ENCODE measurements around the gene KCP. TPM values are rescaled to one million over a fixed set of nuclear protein-coding genes. Genes with fewer than 3 reads are reported as not detected.

Gene KCP
- polyA plus RNA-seq, 1 of the 3 experiments (the other 2 are of a cell fraction), result not detected

GRCh38 chr7:128948312-128948973 is 37.9 kb upstream of the KCP start:
- Histone ChIP-seq H3K27me3 (ENCODE audit: insufficient read depth) (no peaks in the 10 kb centered on the region), H3F3A (replicated peaks; ENCODE audit: insufficient read depth) (no peaks in the 10 kb centered on the region), H4K20me1 (ENCODE audit: insufficient read depth) (no peaks in the 10 kb centered on the region), H3K4me3 (ENCODE audit: low read depth in 2 of 2, low read length in 1 of 2) (no peak overlapping the region), H3K4me2 (no peak overlapping the region), H2AFZ (ENCODE audit: low read depth) (no peak overlapping the region), H3K9ac (no peak overlapping the region), H3K9me2 (no peaks in the 10 kb centered on the region), H3K4me1 (ENCODE audit: control insufficient read depth in 1 of 2, insufficient read depth in 2 of 2, low read depth in 1 of 2, low read length in 1 of 2) (peaks cover 0 to 31% of the 10 kb centered on the region in 2 experiments; a peak in 2 of 4 replicates), H3K36me3 (replicated peaks in 1 of 2; ENCODE audit: control insufficient read depth in 1 of 2, insufficient read depth in 2 of 2, low read length in 1 of 2) (peaks cover 19 to 28% of the 10 kb centered on the region in 2 experiments), H3K9me3 (no peaks in the 10 kb centered on the region), H3K27ac (ENCODE audit: low read depth in 2 of 2, low read length in 1 of 2) (no peak overlapping the region; a peak in 1 of 4 replicates), H3K79me2 (ENCODE audit: insufficient read depth) (no peaks in the 10 kb centered on the region)
- ChIA-PET CTCF (interaction anchor here (1.0 to 2.5 kb wide), 6 partner anchors 11 to 265 kb away, joined by 3 to 8 read pairs (median 4); partner anchors contain the start of gene IRF5), POLR2A (interaction anchor here (1.4 kb wide), 1 partner anchor 11 kb away, joined by 7 read pairs; the partner anchor contains the start of gene IRF5)
- TF ChIP-seq EP300 (IDR thresholded peaks at IDR 0.05; ENCODE audit: borderline replicate concordance in 1 of 2, low read depth in 1 of 2, low read length in 1 of 2), result no peak
- no peak for TF ChIP-seq MXI1 (IDR thresholded peaks at IDR 0.05; ENCODE audit: low read depth, low read length)
- no peak for TF ChIP-seq EZH2phosphoT487 (IDR thresholded peaks at IDR 0.05; ENCODE audit: borderline replicate concordance, low read depth)
- no peak for TF ChIP-seq RCOR1 (IDR thresholded peaks at IDR 0.05; ENCODE audit: low read length)
- TF ChIP-seq SMC3 (IDR thresholded peaks at IDR 0.05; ENCODE audit: low read depth, low read length), result no peak
- TF ChIP-seq POLR2AphosphoS5 (IDR thresholded peaks at IDR 0.05; ENCODE audit: low read depth, low read length), result no peak
- no peak for TF ChIP-seq ZBTB33 (IDR thresholded peaks at IDR 0.05; ENCODE audit: borderline replicate concordance, low read depth)
- no peak for TF ChIP-seq JUND (IDR thresholded peaks at IDR 0.05)
- TF ChIP-seq REST (IDR thresholded peaks at IDR 0.05; ENCODE audit: low read depth, low read length), result no peak
- no peak for TF ChIP-seq CHD2 (IDR thresholded peaks at IDR 0.05; ENCODE audit: low read length, partially characterized antibody)
- DNase-seq, result peak; percentile 32
- 100% methylated on average over 11 of the region's 12 CpGs for WGBS (ENCODE audit: low lambda C conversion rate)

Measured in SK-N-SH (cell line).